Esophagus squamous epithelium (tissue), 5 donors: ENCODE results near the gene KRT15. TPM values are rescaled to one million over a fixed set of nuclear protein-coding genes. Genes with fewer than 3 reads are reported as not detected.

Experiments
- DNase-seq: peaks from one replicate; lab custom pipeline; 2025; lab: John Stamatoyannopoulos, UW
- H3K27ac ChIP-seq, 4 donors: fragments of 200-600 bp; sonication (generic); one replicate each; pipeline ENCODE4 v1.5.1; 2016 to 2019; ENCODE audit warnings: mild to moderate bottlenecking in 1 of 4
- H3K27me3 ChIP-seq, 4 donors: fragments of 200-600 bp; sonication (generic); 1 replicate in 3 of 4; 2 replicates in 1 of 4; pipeline versions ENCODE4 v1.5.1 to v1.6.0; 2017 to 2021; ENCODE audit warnings: antibody characterized with exemption in 1 of 4
- H3K36me3 ChIP-seq, 3 donors: fragments of 200-600 bp; sonication (generic); one replicate each; pipeline ENCODE4 v1.5.1; 2016 to 2019
- H3K4me1 ChIP-seq, 3 donors: fragments of 200-600 bp; sonication (generic); one replicate each; pipeline ENCODE4 v1.5.1; 2017 to 2019
- H3K4me3 ChIP-seq, 4 donors: fragments of 200-600 bp; sonication (generic); 1 replicate in 3 of 4; 2 replicates in 1 of 4; pipeline ENCODE4 v1.5.1; 2016 to 2019; ENCODE audit warnings: mild to moderate bottlenecking in 2 of 4, moderate library complexity in 1 of 4
- H3K9me3 ChIP-seq, 3 donors: fragments of 200-600 bp; sonication (generic); one replicate each; pipeline ENCODE4 v1.5.1; 2016 to 2019
- CTCF ChIP-seq, 6 experiments: fragments of 450-650 bp in 4 of 6; fragments of 200-600 bp in 2 of 6; sonication (generic) in 2 of 6; IDR thresholded peaks; one replicate each; pipeline ENCODE4 v1.5.1; 2016 to 2019; ENCODE audit warnings: antibody characterized with exemption in 6 of 6, mild to moderate bottlenecking in 4 of 6, moderate library complexity in 4 of 6
- POLR2A ChIP-seq, 4 donors: fragments of 450-650 bp; IDR thresholded peaks; one replicate each; pipeline ENCODE4 v1.6.1; 2017; ENCODE audit warnings: antibody characterized with exemption in 4 of 4, mild to moderate bottlenecking in 4 of 4, moderate library complexity in 3 of 4
- WGBS, 2 donors: methylation state at CpG; one replicate each; pipeline ENCODE4 v1.1.5; 2018; 5-methylcytosine and 5-hydroxymethylcytosine counted together
- intact Hi-C: fragments of 100-400 bp; cut with DNase I; formaldehyde crosslinking; loops from one replicate; pipeline ENCODE4 v1.15.0; 2022
- total RNA-seq, 4 donors: library from RNA; depleted of rRNA; stranded (reverse); fragments of >200 nt; gene quantifications; one replicate each; pipeline ENCODE4 v1.1.0, GENCODE V29; 2016
- donor health status: DM: yes; HTN: yes; CAD: no.

The KRT15 gene
- 1,000 to 10,000 TPM in 3 of 4 donors, 100 to 1,000 TPM in 1; 743 to 2,833 (median 2,484) TPM for total RNA-seq

GRCh38 chr17:41518789-41519449, at the start of gene KRT15:
TSS of gene KRT15 (minus strand) at chr17:41518890. CDS start at chr17:41518827, 63 bp downstream.
- TF ChIP-seq CTCF (IDR thresholded peaks at IDR 0.05) (no peak), POLR2A (IDR thresholded peaks at IDR 0.05) (peak in 2 of 4 donors; percentile 59 to 64)
- 26 to 51% methylated on average over 2 to 8 of the region's 8 CpGs for WGBS, 2 donors
- Histone ChIP-seq H3K27me3 (peaks cover 0 to 28% (median 0%) of the 10 kb centered on the region in 4 donors), H3K4me3 (peak within 1 kb of the TSS; percentile 29 to 60 (median 53)), H3K36me3 (peaks cover 0 to 42% (median 5%) of the 10 kb centered on the region in 3 donors), H3K4me1 (peaks cover 14 to 73% (median 16%) of the 10 kb centered on the region in 3 donors), H3K27ac (peak within 1 kb of the TSS; percentile 68 to 92 (median 85)), H3K9me3 (no peaks in the 10 kb centered on the region)
- intact Hi-C loops = no loop called here
- no peak for DNase-seq

DNA sequence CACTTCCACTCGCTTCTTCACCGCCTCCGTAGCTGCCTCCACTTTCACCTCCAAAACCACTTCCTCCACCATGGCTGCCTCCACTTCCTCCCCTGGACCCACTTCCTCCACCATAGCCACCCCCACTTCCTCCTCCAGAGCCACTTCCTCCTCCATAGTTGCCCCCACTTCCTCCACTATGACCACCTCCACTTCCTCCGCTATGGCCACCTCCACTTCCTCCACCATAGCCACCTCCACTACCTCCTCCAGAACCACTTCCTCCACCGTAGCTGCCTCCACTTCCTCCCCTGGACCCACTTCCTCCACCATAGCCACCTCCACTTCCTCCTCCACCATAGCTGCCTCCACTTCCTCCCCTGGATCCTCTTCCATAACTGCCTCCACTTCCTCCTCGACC, 48.6 kb upstream of the KRT15 start:
- Histone ChIP-seq H3K9me3 (no peaks in the 10 kb centered on the region), H3K36me3 (no peaks in the 10 kb centered on the region), H3K27ac (no peak overlapping the region), H3K4me3 (no peak overlapping the region), H3K27me3 (peaks cover 0 to 81% (median 0%) of the 10 kb centered on the region in 4 donors), H3K4me1 (no peaks in the 10 kb centered on the region)
- DNase-seq = no peak
- 64 to 79% methylated on average over 5 to 6 of the region's 6 CpGs for WGBS, 2 donors
- intact Hi-C loops = no loop called here
- no peak for TF ChIP-seq CTCF (IDR thresholded peaks at IDR 0.05)
- TF ChIP-seq POLR2A (IDR thresholded peaks at IDR 0.05) = no peak

DNA sequence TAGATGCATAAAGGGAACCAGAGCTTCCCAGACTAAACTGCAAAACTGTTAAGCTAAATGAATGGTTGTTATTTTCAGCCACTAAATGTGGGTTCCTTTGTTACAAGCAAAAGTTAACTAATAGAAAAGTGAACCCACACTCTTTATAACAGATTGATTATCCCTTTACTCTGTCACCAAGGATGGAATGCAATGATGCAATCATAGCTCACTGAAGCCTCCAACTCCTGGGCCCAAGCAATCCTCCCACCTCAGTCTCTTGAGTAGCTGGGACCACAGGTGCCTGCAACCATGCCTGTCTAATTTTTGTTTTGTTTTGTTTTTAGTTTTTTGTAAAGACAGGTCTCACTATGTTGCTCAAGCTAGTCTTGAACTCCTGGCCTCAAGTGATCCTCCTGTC, 46.6 kb upstream of the KRT15 start:
- Histone ChIP-seq H3K4me3 (no peak overlapping the region), H3K4me1 (no peaks in the 10 kb centered on the region), H3K27ac (no peak overlapping the region), H3K27me3 (peaks cover 0 to 86% (median 2%) of the 10 kb centered on the region in 4 donors), H3K36me3 (no peaks in the 10 kb centered on the region), H3K9me3 (no peaks in the 10 kb centered on the region)
- intact Hi-C loops = no loop called here
- no peak for DNase-seq
- TF ChIP-seq CTCF (IDR thresholded peaks at IDR 0.05) (no peak), POLR2A (IDR thresholded peaks at IDR 0.05) (no peak)

- DNase-seq = no peak
- no peak overlapping the region for H3K27ac ChIP-seq
- H3K4me1 ChIP-seq = no peaks in the 10 kb centered on the region
- intact Hi-C loops = no loop called here
- H3K27me3 ChIP-seq = peaks cover 0 to 90% (median 2%) of the 10 kb centered on the region in 4 donors
- TF ChIP-seq CTCF (IDR thresholded peaks at IDR 0.05) (no peak), POLR2A (IDR thresholded peaks at IDR 0.05) (no peak)
- H3K36me3 ChIP-seq = no peaks in the 10 kb centered on the region
- H3K4me3 ChIP-seq = no peak overlapping the region
- 32 to 48% methylated on average over 3 of the region's 3 CpGs for WGBS, 2 donors
- no peaks in the 10 kb centered on the region for H3K9me3 ChIP-seq
These were observed 45.0 kb upstream of the KRT15 start for GRCh38 chr17:41563607-41564170.

DNA sequence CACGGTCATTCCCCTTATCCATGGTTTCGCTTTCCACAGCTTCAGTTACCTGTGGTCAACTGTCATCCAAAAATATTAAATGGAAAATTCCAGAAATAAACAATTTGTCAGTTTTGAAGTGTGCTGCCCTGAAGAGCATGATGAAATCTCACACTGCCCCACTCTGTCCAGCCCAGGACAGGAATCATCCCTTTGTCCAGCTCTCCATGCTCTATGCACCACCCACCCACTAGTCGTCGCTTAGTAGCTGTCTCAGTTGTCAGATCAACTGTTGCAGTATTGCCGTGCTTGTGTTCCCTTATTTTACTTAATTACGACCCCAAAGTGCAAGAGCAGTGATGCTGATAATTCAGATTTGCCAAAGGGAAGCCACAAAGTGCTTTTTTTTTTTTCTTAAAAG, 42.9 kb upstream of the KRT15 start:
- Histone ChIP-seq H3K9me3 (no peaks in the 10 kb centered on the region), H3K27ac (no peak overlapping the region), H3K4me3 (no peak overlapping the region), H3K36me3 (no peaks in the 10 kb centered on the region), H3K27me3 (peaks cover 0 to 82% (median 2%) of the 10 kb centered on the region in 4 donors), H3K4me1 (no peaks in the 10 kb centered on the region)
- DNase-seq = no peak
- WGBS, 2 donors = 64 to 72% methylated on average over 6 of the region's 6 CpGs
- TF ChIP-seq CTCF (IDR thresholded peaks at IDR 0.05) (no peak), POLR2A (IDR thresholded peaks at IDR 0.05) (no peak)
- intact Hi-C loops = no loop called here
